Activated CD8-positive, alpha-beta T cell treated with anti-CD3 and anti-CD28 coated beads for 36 hours (primary cell): Measurements from ENCODE around the gene EPHB3. TPM values are rescaled to one million over a fixed set of nuclear protein-coding genes. Genes with fewer than 3 reads are reported as not detected.
A peak's percentile ranks its signal among the peaks of the same experiment; 100 is the strongest.

Source experiments
- ATAC-seq: fragments of 200-7000 bp; cut with Tn5 transposase; one replicate; pipeline ENCODE4 v1.10.0; 2021; ENCODE audit warnings: mild to moderate bottlenecking, moderate library complexity
- CTCF ChIA-PET: fragments of 350-600 bp; sonication (Branson Sonifier 250); formaldehyde crosslinking; loops from one replicate; lab custom pipeline; 2021; ENCODE audit warnings: antibody characterized with exemption; lab: Charles Lee
- POLR2A ChIA-PET: fragments of 350-600 bp; sonication (Branson Sonifier 250); formaldehyde crosslinking; loops from one replicate; lab custom pipeline; 2021; ENCODE audit warnings: antibody characterized with exemption; lab: Charles Lee
- DNase-seq: peaks from one replicate; pipeline ENCODE4 v3.0.0-alpha.2; 2020
- H3K27ac Mint-ChIP-seq: one replicate; pipeline ENCODE4 v1.8.0; 2021; ENCODE audit warnings: mild to moderate bottlenecking, mixed read lengths
- H3K27me3 Mint-ChIP-seq: one replicate; pipeline ENCODE4 v1.8.0; 2021; ENCODE audit warnings: mixed read lengths
- H3K36me3 Mint-ChIP-seq: one replicate; pipeline ENCODE4 v1.8.0; 2021; ENCODE audit warnings: low read depth, mixed read lengths
- H3K4me1 Mint-ChIP-seq: one replicate; pipeline ENCODE4 v1.8.0; 2021; ENCODE audit warnings: low read depth, mixed read lengths
- H3K4me3 Mint-ChIP-seq: one replicate; pipeline ENCODE4 v1.8.0; 2021; ENCODE audit warnings: mild to moderate bottlenecking, moderate library complexity, mixed read lengths
- H3K9me3 Mint-ChIP-seq: one replicate; pipeline ENCODE4 v1.8.0; 2021; ENCODE audit warnings: mixed read lengths
- intact Hi-C: fragments of 100-400 bp; cut with micrococcal nuclease; formaldehyde crosslinking; loops from one replicate; pipeline ENCODE4 v1.10.0; 2022
- total RNA-seq, 2 experiments: library from RNA; stranded (reverse); gene quantifications; one replicate each; pipeline ENCODE4 v1.2.3, GENCODE V29; 2021
- TF ChIP-seq, protein P1 (sequence below): fragments of 200-600 bp; IDR thresholded peaks from one replicate; pipeline ENCODE4 v1.8.0; 2022; ENCODE audit warnings: antibody characterized with exemption, mild to moderate bottlenecking

Gene EPHB3
- total RNA-seq = under 1 TPM in 1 of 2 experiments, not detected in 1; 0.07 TPM

DNA sequence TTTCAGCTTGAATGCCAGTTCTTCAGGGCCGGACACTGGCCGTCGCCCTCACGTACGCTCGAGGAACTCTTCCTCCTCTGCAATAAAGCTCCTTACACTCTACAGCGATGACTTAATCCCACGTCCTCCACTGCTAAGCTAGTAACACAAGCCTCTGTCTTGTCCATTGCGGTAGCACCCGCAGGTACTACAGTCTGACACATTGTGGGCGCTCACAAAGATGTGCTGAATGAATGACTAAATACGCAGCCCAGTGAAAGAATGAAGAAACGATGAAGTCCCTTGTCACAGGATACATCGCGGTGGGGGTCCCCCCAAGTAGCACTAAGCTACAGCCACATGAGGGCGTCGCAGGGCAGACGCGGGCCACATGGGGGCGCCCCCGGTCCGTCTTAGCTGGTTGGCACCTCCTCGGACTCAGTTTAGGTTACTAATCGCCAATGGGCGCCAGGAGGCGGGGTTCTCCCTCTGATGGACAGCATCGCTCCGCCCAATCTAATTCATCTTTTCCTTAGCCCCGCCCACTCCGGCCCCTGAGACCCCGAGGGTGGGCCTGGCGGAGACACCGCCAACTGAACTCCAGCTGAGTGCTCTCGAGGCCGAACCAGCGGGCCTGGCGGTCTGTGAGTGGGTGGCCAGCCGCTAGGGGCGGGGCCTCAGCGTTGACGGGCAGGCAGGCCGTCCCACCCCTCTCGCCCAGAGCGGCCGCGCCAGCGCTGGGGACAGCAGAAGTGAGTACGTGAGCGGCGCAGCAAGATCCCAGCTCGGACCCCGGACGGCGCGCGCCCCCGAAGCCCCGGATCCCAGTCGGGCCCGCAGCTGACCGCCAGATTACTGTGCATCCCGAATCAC is at the start of gene EPHB3:
Gene EPHB3, plus strand, starts transcription at position 725 of the 852 bp plus-strand sequence. CDS start 451 bp downstream, outside the sequence.
- H3K27ac Mint-ChIP-seq = peak within 1 kb of the TSS; percentile 32
- TF ChIP-seq, protein P1, sequence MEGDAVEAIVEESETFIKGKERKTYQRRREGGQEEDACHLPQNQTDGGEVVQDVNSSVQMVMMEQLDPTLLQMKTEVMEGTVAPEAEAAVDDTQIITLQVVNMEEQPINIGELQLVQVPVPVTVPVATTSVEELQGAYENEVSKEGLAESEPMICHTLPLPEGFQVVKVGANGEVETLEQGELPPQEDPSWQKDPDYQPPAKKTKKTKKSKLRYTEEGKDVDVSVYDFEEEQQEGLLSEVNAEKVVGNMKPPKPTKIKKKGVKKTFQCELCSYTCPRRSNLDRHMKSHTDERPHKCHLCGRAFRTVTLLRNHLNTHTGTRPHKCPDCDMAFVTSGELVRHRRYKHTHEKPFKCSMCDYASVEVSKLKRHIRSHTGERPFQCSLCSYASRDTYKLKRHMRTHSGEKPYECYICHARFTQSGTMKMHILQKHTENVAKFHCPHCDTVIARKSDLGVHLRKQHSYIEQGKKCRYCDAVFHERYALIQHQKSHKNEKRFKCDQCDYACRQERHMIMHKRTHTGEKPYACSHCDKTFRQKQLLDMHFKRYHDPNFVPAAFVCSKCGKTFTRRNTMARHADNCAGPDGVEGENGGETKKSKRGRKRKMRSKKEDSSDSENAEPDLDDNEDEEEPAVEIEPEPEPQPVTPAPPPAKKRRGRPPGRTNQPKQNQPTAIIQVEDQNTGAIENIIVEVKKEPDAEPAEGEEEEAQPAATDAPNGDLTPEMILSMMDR = peak; percentile 93
- ChIA-PET POLR2A (interaction anchor here (0.6 to 1.3 kb wide), 7 partner anchors 20 to 261 kb away, joined by 3 read pairs; no protein-coding TSS in a partner anchor), CTCF (interaction anchor here (0.7 to 2.2 kb wide), 61 partner anchors 9 to 617 kb away, joined by 3 to 15 read pairs (median 4); no protein-coding TSS in a partner anchor)
- DNase-seq = peak; percentile 99
- peaks cover 23% of the 10 kb centered on the region for H3K27me3 Mint-ChIP-seq
- peak; percentile 92 for ATAC-seq
- H3K9me3 Mint-ChIP-seq = no peaks in the 10 kb centered on the region
- intact Hi-C loops = loop anchor here (1.0 kb wide), 1 partner anchor 216 kb away; no protein-coding TSS in a partner anchor
- peaks cover 23% of the 10 kb centered on the region for H3K4me1 Mint-ChIP-seq
- H3K36me3 Mint-ChIP-seq = no peaks in the 10 kb centered on the region
- peak within 1 kb of the TSS; percentile 50 for H3K4me3 Mint-ChIP-seq

DNA sequence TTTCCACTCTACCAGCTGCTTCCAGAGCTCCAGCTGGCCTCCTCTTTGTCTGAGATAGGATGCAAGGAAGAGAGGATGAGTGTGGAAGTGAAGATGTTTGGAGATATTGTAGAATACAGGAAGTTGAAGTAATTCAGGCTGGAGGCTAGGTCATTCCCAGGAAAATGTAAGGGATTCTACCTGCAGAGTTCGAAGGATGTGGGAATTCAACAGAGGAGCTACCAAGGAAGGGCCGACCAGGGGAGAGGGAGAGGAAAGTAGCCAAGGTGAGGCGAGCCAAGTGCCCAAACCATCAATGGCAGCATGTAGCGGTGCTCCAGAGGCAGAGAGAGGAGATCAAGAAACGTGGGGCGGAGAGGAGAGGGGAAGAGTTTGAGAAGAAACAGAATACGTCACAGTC is 49.0 kb upstream of the EPHB3 start:
- POLR2A ChIA-PET = no interaction called here
- peaks cover 45% of the 10 kb centered on the region for H3K27me3 Mint-ChIP-seq

DNA sequence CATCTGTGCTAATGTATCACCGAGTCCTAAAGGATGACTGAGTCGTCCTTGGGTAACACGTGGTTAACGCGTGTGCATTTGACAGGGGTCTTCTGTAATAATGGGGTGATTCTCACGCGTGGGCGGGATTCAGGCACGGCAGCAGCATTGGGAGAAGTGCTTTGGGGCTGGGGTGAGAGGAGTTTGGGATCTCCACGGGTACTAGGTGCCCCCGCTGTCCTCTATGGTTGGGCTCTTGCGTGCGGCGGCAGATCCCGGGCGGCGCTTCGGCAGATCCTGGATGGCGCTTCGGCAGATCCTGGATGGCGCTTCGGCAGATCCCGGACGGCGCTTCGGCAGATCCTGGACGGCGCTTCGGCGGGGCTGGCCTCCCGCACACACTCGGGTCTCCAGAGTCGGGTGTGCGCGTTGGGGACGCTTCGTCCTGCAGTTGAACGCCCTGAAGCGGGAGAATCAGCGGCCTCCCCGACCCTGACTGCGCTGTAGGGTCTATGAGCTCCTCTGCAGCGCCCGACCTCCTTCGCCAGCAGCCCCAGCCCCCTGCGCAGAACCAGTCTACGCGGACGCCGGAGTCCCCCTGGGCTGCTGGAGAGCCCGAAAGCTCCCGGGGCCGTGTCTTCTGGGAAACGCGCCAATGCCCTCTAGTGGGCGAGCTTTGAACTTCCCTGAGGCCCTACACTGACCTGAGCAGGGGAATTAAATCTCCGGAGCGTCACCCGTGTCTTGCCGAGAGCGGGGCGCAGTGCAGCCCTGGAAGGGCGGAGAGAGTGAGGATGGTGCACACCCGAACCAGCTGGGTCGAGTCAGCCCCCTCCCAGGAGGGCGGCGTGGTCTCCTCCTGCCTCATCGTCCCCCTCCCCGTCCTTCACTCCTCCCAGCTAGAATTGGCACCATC is 48.1 kb upstream of the EPHB3 start:
- Mint-ChIP-seq H3K27ac (no peak overlapping the region), H3K27me3 (peaks cover 48% of the 10 kb centered on the region), H3K36me3 (no peaks in the 10 kb centered on the region), H3K9me3 (no peaks in the 10 kb centered on the region), H3K4me1 (peaks cover 3% of the 10 kb centered on the region), H3K4me3 (peak overlapping the region; percentile 51)
- ChIA-PET POLR2A (interaction anchor here (0.8 to 0.9 kb wide), 2 partner anchors 47 to 160 kb away, joined by 3 read pairs; no protein-coding TSS in a partner anchor), CTCF (interaction anchor here (0.6 to 6.2 kb wide), 36 partner anchors 8 to 522 kb away, joined by 3 to 103 read pairs (median 4); partner anchors contain the start of genes CLCN2 and POLR2H)
- intact Hi-C loops = loop anchor here (5.0 to 10.0 kb wide), 2 partner anchors 41 to 99 kb away; no protein-coding TSS in a partner anchor
- TF ChIP-seq, protein P1 = peak; percentile 90
- ATAC-seq = peak; percentile 100
- DNase-seq = peak; percentile 91

More for the DNA sequence above, 49.0 kb upstream of the EPHB3 start:
- intact Hi-C loops = loop anchor here (5.0 to 10.0 kb wide), 2 partner anchors 40 to 98 kb away; no protein-coding TSS in a partner anchor
- TF ChIP-seq, protein P1 = no peak
- Mint-ChIP-seq H3K4me3 (no peak overlapping the region), H3K4me1 (peaks cover 3% of the 10 kb centered on the region), H3K27ac (no peak overlapping the region), H3K9me3 (no peaks in the 10 kb centered on the region), H3K36me3 (no peaks in the 10 kb centered on the region)
- CTCF ChIA-PET = interaction anchor here (0.8 to 6.2 kb wide), 10 partner anchors 16 to 214 kb away, joined by 3 to 103 read pairs (median 32); no protein-coding TSS in a partner anchor
- no peak for DNase-seq
- no peak for ATAC-seq

DNA sequence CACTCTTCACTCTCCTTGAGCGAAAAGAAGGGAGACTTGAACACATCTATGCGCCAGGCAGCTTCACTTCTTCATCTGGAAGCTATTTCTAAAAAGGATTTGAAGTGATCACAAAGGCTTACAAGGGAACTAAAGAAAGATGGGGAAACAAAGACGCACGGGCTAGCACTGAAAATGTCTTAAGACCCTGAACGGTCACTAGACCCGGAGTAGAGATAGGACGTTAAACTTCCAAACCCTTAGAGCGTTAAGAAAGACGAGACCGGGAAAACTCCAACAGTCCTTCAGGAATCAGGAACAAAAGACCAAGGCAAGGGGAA is 47.5 kb upstream of the EPHB3 start:
- Mint-ChIP-seq H3K4me1 (peaks cover 3% of the 10 kb centered on the region), H3K9me3 (no peaks in the 10 kb centered on the region), H3K36me3 (no peaks in the 10 kb centered on the region), H3K27ac (no peak overlapping the region), H3K4me3 (no peak overlapping the region), H3K27me3 (peaks cover 53% of the 10 kb centered on the region)
- intact Hi-C loops = loop anchor here (5.0 to 10.0 kb wide), 2 partner anchors 42 to 99 kb away; no protein-coding TSS in a partner anchor
- POLR2A ChIA-PET = interaction anchor here (0.8 to 0.9 kb wide), 2 partner anchors 48 to 160 kb away, joined by 3 read pairs; no protein-coding TSS in a partner anchor
- DNase-seq = no peak
- no peak for ATAC-seq
- TF ChIP-seq, protein P1 = no peak
- CTCF ChIA-PET = interaction anchor here (0.7 to 6.2 kb wide), 32 partner anchors 8 to 522 kb away, joined by 3 to 103 read pairs (median 4); partner anchors contain the start of genes CLCN2 and POLR2H
